ENCODE data around the gene SIRPB2.
"Not testable (repeated sequence)": the region's sequence is repeated elsewhere in the genome, so short reads cannot be mapped to it uniquely, and the experiment has no call there.

SIRPB2 gene

GRCh38 chr20:1499528-1500420, 8.6 kb upstream of the SIRPB2 start:
- DNase-seq, result no peak

DNA sequence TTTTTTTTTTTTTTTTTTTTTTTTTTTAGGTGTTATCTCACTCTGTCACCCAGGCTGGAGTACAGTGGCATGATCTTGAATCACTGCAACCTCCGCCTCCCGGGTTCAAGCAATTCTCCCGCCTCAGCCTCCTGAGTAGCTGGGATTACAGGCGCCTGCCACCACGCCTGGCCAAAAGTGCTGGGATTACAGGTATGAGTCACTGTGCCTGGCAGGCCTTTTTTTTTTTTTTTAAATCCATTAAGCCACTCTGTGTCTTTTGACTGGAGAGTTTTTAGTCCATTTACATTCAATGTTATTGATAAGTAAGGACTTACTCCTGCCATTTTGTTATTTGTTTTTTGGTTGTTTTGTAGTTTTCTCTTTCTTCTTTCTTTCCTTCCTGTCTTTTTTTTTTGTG, 6.2 kb upstream of the SIRPB2 start:
- not testable (repeated sequence) for DNase-seq

DNA sequence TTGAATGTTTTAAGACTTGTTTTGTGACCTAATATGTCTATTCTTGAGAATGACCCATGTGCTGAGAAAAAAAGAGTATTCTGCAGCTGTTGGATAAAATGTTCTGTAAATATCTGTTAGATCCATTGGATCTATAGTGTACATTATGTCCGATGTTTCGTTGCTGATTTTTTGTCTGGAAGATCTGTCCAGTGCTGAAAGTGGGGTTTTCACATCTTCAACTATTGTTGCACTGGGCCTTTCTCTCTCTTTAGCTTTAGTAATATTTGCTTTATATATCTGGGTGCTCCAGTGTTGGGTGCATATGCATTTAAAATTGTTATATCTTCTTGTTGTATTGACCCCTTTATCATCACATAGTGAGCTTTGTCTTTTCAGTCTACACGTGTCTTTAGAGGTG, 5.7 kb upstream of the SIRPB2 start:
- no peak for DNase-seq

DNA sequence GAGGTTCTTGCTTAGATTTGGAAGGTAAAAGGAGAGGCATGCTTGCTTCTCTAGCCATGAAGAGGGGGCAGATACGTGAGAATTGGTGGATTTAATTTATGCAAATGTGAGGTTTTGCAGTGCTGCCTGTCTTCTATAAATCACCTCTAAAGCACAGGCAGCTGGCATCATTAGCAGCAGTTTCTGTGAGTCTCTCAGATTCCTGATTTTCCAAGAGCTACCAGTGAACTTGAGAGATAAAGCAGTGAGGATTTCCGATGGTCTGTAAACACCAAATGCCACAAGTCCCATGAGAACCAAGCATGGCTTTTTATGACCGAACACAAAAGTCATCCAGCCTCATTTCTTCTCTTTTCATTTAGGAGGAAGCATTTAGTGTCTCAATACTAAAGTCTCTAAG, 3.2 kb upstream of the SIRPB2 start:
- no peak for DNase-seq

DNA sequence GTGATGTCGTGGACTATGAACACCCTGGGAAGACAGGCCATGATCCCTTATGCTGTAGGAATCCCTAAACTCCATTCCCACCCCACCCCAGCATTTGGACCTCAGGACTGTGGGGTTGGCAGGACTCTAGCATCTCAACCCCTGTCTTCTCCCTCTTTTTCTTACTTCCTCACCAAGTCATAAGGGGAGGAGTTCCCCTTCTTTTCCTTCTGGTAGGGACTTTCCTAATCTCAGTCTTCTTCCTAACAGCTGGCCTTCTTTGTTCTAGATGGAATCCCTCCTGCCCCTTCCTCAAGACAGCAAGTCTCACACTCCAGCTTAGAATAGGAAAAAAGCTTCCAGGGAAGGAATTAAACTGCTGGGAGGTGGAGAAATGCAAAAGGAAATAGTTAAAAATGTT, 2.3 kb upstream of the SIRPB2 start:
- DNase-seq, result no peak

- DNase-seq, result no peak
These were observed 831 bp upstream of the SIRPB2 start for GRCh38 chr20:1491860-1492642.

- no peak for DNase-seq
These were observed 501 bp downstream of the SIRPB2 start for GRCh38 chr20:1490643-1491195.

DNA sequence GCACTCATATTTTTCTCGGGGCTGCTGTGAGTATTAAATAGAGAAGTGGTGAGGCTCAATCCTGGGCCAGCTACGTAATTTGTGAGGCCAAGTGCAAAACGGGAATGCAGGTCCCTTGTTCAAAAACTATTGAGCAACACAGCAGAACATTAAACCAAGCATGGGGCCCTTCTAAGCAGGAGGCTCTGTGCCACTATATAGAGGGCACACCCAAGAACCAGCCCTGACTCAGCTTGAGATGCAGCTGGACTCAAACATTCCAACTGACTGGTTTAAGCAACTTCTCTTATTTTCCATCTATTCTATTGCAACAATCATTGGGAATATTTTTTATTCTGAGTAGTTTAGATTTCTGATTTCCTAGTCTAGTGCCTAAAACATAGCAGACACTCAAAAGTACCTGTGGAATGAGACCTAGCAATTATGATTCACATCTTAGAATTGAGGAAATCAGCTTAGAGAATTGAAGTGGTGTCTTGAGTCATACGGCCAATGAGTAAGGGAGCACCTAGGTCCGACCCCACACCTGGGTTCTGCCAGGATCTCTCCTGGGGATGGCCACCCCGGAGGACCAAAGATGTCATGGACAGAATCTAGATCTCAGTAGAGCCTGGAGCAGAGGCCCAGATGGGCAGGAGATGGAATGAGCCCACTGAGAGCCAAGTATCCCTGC, 1.3 kb downstream of the SIRPB2 start:
- DNase-seq, result no peak

DNA sequence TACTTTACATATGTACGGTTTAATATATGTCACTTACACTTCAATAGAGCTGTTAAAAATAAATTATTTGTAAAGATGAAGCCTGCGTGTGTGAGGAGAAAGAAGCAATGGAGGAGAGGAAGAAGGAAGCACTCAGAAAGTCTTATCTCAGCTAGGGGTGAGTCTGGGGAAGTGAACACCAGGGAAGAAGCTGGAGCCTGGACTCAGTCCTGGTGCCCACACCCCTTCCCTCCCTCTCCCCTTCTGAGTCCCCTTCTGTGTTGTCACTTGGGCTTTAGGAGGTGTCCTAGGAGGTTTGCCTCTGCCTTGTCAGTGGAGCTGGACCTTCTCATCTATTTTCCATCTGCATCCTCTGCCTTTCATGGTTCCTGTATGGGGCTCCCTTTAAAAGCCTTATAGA, 1.9 kb downstream of the SIRPB2 start:
- no peak for DNase-seq

DNA sequence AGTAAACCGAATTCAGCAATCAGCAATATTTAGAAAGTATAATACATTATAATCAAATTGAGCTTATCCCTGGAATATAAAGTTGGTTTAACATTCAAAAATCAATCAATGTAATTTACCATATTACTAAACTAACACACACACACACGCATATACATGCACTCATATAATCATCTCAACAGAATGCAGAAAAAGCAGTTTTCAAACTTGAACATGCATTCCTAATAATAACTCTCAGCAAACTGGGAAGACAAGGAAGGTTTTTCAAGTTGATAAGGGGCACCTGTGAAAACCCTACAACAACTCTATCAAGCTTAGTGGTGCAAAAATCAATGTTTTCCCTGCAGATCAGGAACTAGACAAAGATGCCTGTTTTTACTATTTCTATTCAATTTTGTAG, 4.7 kb downstream of the SIRPB2 start:
- no peak for DNase-seq

DNA sequence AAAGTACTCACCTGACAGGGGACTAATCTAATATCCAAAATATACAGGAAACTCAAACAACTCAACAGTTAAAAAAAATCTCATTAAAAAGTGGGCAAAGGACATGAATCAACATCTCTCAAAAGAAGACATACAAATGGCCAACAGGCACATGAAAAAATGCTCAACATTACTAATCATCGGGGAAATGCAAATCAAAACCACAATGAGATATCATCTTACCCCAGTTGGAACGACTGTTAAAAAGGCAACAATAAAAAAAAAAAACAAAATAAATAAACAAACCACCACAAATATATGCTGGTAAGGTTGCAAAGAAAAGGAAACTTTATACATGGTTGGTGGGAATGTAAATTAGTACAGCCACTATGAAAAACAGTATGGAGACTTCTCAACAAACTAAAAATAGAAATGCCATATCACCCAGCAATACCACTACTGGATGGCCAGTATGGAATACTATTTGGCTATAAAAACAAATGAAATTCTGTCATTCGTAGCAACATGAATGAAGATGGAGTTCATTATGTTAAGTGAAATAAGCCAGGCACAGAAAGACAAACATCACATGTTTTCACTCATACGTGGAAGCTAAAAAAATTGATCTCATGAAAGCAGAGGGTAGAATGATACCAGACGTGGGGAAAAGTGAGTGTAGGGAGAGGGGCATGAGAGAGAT, 6.6 kb downstream of the SIRPB2 start:
- no peak for DNase-seq

DNA sequence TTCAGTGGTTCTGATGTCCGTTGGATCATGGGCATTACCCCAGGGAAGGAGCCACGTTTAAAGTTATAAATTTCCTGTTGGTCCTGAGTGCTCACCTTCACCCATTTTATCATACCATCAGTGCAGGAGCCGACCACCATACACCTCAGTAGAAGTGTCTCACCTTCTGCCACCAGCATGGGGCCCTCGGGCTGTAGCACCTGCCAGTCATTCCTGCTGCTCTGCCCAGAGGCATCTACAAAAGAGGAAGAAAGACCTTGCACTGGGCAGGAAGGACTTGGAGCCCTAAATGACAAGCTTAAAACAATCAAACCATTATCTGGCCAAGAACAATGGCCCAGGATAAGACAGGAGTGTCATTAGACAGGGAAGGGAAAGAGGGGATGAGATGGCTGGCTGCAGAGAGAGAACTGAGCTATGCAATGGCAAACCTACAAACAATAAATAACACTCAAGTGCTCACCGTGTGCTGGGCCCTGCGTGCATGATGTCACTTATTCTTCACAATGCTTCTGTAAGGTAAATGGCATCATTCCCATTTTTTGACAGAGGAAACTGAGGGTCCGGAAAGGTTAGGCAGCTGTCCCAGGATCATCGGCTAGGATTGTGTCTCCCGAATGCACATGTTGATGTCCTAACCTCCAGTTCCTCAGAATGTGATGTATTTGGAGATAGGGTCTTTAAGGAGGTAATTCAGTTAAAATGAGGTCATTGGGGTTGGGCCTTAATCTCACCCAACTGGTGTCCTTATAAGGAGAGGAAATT, 11.2 kb downstream of the SIRPB2 start:
- no peak for DNase-seq

DNA sequence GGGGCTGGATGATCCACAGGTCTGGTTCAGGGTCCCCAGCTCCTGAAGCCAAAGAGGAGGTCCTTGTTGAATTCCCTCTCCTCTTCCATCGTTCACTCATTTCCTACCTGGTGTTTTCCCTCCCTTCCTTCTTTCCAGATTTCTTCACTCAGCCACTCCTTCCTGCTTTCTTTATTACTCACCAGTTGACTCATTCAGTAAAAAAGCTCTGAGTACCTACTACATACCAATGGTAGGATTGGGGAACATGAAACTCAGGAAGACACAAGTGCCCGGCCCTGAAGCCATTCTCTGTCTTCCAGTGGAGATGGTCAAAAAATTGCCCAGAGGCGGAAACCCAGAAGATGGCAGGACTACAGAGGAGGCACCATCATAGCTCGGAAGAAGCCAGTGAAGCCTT, 12.7 kb downstream of the SIRPB2 start:
- no peak for DNase-seq

GRCh38 chr20:1477896-1478490, 13.2 kb downstream of the SIRPB2 start:
- no peak for DNase-seq

- DNase-seq, result no peak
These were observed 16.2 kb downstream of the SIRPB2 start for GRCh38 chr20:1474817-1475603.

- DNase-seq, result no peak
These were observed 16.9 kb downstream of the SIRPB2 start for GRCh38 chr20:1474325-1474724.

- no peak for DNase-seq
These were observed 17.7 kb downstream of the SIRPB2 start for GRCh38 chr20:1473246-1474220.

DNA sequence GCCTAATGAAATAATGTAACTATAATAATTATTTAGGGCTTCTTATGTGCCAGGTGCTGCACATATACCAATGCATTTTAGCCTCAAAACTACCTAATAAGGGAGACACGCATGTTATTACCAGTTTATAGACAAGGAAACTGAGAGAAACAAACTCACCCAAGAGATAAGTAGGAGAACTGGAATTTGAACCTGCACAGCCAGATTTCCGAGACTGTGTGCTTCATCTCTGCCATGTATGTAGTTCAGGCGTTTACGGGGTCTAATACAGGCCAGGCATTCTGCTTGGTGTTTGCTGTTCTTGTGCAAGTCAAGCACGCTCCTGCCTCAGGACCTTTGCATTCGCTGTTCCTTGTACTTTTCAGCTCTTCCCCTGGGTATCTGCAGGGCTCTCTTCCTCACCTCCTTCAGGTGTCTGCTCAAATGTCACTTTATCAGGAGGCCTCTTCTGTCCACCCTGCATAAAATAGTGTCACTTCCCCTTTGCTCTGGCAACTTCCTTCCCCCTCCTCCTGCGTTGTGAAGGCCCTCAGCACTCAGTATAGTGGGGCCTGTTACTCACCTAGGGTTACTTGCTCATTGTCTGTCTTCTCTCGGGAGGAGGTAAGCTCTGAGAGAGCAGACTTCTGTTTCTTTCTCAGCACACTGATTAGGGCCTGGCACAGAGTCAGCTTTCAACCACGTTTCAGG, 18.5 kb downstream of the SIRPB2 start:
- no peak for DNase-seq

GRCh38 chr20:1471242-1471641, 20.0 kb downstream of the SIRPB2 start:
- no peak for DNase-seq

Data from central memory CD4-positive, alpha-beta T cell (primary cell).